ENCODE results near the gene MACIR. TPM values are rescaled to one million over a fixed set of nuclear protein-coding genes. Genes with fewer than 3 reads are reported as not detected.

The MACIR gene
- polyA plus RNA-seq, 1 donor, result 13.6 TPM

DNA sequence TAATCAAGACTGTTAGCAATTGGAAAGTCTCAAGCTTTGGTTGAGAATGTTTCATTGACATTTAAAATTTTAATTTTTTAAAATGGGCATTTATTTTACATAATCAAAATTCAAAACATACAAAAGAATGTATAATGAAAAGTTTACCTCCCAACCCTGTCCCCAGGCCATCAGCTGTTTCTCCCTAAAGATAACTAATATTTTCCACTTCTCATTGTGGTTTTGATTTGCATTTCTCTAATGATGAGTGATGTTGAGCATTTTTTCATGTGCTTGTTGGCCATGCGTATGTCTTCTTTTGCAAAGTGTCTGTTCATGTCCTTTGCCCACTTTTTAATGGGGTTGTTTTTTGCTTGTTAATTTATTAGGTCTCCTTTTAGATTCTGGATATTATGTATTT is 11.4 kb upstream of the MACIR start:
- no peak for DNase-seq

DNA sequence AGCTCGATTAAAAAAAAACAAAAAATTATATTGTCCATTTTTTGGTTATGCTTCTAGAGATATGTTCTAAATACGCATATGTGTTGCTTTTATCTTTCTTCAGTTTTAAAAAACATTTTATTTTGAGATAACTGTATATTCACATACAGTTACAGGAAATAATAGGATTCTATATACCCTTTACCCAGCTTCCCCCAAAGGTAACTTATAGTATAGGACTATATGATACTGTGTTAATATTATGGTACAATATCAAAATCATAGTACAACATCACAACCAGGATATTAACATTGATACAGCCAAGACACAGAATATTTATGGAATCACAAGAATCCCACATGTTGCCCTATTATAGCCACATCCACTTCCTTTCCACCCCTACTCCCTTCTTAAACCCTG is 9.5 kb upstream of the MACIR start:
- no peak for DNase-seq

DNA sequence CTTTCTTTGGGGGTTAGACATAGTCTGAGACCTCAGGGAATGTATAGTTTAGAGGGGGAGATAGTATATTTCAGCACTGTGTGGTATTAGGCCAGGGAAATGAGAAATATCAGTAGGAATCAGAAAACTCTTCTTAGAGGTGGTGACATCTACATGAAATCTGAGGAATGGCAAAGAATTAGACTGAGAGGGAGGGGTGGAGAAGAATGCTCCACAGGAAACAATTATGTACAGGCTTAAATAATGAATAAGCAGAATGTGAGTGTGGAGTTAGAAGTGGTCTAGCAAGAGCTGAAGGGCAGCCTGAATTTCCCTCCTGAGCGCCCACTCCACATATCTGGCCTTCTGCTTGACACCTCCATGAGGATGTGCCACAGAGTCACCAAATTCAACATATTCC is 3.6 kb upstream of the MACIR start:
- DNase-seq, result no peak

GRCh38 chr5:103255691-103256090 is 2.9 kb upstream of the MACIR start:
- no peak for DNase-seq

GRCh38 chr5:103256178-103256577 is 2.4 kb upstream of the MACIR start:
- DNase-seq, result no peak

DNA sequence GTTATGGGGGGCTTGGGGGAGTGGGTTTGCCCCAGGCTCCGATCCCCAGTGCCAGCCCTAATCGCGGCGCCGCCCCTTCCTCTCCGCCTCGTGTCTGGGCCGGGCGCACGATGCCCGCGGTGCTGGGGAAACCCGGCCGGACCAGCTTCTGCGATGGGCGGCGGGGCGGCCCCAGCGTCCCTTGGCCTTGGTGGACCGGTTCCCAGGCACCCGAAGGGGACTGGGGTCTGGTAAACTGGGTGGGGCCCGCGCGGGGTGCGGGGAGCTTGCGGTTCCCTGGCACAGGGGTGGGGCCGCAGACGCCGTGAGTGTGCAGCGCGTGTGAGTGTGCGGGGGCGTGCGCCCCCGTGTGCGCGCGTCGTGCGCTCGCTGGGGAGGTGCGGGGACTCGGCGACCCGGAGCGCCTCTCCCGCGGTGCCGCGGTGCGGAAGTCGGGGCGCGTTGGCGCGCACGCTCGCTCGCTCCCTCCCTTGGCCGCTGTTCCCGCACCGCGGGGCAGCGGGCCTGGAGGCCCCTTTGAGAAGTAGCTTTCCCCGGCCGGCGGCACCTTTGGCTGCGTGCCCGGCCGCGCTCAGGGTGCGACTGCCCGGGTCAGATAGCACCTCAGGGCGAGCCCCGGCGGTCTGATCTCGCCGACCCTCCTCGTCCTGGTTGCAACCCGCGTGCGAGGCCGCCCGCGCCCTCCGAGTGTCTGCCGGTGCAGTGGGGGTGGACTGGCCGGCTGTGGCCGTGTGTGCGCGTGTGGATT is 568 bp downstream of the MACIR start:
- peak; percentile 54 for DNase-seq

DNA sequence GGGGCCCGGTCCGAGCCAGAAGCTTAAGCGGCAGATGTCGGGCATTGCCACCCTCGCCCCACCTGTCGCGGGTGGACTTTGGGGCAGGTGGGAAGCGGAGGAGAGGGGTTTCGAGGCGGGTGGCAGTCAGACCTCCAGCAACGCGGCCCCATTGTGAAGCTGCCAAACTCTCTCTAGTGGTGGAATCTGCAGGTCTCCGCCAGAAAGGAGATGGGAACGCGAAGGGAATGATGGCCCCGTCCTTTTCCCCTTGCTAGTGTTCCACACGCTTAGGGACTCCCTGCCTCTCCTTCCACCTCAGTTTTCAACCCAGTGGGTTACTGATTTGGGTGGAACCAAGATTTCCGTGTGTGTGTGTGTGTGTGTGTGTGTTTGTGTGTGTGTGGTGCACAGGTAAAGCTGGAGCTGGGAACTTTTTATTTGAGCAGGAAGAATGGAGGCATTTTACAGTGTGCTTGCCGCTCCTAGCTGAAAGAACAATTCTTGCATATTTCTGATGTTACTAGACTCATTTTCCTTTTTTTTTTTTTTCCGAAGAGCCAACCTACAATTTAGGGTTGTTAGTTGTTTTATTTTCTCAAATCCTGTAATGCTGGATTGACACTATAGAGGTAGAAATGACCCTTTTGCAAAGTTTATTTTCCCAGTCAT is 1.3 kb downstream of the MACIR start:
- peak; percentile 38 for DNase-seq

DNA sequence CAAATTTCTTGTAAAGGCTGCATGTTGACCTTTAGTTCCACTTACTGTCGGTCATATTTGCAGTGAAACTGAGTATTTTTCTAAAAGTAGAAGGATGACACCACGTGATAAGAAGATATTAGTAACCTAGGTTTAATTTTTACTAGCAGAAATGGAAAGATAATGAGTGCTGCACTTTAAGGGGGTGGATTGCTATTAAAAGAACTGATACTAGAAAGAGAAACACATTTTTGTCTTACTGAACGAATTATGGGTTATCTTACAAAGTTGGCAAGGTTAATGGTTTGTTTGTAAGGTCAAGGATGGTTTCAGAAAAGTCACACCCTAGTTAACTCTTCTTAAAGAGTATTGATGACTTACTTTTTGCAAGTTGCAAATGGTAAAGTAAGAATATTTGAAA is 2.4 kb downstream of the MACIR start:
- no peak for DNase-seq

GRCh38 chr5:103262422-103262871 is 3.9 kb downstream of the MACIR start:
- DNase-seq, result no peak

DNA sequence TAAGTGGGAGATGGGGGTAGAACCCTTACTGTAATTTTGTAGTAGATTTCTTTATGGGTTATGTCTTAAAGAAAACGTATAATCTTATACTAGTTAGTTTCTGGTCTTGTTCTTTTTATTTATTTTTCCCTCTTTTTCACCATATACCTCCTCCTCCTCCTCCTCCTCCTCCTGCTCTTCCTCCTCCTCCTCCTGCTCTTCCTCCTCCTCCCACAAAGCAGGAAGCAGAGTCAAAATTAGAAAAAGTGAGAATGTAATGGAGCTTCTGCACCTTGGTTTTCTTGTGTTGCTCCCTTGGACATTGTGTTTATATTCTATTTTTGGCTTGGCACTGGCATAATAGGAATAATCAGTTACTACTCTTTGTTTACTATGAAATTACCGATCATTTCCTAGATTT is 4.5 kb downstream of the MACIR start:
- no peak for DNase-seq

DNA sequence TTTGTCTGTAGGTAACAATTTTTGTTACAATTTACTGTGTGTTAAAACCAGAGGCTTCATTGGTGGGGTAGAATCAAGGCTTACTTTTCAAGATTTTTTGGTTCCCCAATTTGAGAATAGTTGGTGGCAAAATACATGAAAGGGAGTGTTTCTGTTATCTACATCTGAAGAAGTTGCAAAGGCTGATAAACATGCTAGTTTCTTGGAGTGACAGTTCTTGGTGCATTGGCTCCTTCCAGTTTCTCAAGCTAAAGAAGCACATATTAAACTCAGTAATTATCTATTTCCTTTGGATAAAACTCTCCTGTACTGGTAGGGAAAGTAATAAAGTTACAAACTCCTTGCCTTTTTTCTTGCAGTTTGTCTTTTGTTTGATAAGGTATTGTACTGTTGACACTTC is 5.9 kb downstream of the MACIR start:
- no peak for DNase-seq

DNA sequence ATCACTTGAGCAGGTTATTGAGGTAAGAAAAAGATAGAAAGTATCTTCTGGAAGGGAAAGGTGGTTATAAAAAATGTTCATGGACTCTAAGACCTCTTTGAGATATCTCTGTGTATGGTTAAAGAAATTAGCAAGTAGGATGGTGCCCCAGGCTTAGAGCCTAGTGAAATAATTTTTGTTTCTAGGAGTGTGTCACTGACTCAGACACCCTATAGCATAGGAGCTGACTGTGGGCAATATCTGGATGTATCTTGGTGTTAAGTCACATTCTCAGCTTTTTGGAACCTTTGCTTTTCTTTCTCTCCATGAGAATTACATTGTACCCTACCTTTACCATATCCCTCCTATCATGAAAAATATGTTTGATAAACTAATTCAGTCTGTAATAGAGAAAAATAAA is 12.0 kb downstream of the MACIR start:
- DNase-seq, result no peak

DNA sequence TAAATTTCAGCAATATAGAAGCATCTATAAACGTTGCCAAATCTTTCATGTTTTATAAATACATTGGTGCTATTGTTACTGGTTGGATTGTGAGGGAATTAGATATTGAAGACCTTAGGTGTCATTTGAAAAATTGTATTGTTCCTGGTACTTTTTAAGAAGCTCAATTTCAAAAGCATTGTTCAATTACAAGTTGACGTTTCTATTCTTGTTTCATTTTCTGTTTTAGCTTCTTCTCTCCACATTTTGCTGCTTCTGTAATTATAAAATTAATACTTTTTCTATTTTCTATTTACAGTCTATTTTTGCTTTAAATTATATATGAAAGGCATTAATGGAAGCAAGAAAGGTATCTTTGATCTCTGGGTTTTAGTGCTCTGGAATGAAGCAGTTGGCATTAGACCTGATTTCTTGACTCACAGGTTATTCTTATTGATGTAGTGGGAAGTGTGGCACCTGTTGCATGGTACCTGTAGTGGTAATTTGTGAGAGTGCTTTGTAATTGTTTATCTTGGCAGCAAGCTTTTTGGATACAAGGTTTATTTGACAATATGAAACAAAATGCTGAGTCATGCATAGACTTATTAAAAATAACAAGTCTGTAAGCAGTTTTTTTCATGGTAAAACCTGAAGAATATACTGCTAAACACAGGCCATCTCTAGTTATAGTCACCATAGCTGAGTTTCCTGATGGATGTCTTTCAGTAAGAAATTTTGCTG is 13.2 kb downstream of the MACIR start:
- DNase-seq, result no peak

GRCh38 chr5:103272377-103272776 is 13.8 kb downstream of the MACIR start:
- no peak for DNase-seq

GRCh38 chr5:103273952-103274351 is 15.4 kb downstream of the MACIR start:
- DNase-seq, result no peak

- no peak for DNase-seq
Measured at GRCh38 chr5:103275851-103276250, 17.3 kb downstream of the MACIR start.

DNA sequence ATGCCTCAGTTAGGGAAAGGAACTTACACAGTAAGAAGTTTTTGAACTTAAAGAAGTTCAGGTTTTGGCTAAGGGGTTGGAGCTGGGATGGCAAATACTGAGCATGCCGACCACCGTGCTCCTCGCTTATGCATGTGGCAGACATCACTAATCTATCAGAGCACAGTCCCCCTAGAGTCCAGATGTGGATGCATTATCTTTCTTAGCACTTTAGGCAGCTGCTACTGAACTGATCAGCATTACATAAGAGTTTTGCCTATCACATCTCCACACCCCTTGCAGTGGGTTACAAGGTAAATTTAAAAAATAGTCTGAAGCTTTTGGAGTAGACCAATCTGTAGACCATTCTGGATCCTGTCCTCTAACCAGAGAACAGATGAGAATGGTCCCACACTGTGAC is 22.4 kb downstream of the MACIR start:
- DNase-seq, result no peak

GRCh38 chr5:103283120-103283519 is 24.6 kb downstream of the MACIR start:
- no peak for DNase-seq

GRCh38 chr5:103283869-103284268 is 25.3 kb downstream of the MACIR start:
- DNase-seq, result no peak

DNA sequence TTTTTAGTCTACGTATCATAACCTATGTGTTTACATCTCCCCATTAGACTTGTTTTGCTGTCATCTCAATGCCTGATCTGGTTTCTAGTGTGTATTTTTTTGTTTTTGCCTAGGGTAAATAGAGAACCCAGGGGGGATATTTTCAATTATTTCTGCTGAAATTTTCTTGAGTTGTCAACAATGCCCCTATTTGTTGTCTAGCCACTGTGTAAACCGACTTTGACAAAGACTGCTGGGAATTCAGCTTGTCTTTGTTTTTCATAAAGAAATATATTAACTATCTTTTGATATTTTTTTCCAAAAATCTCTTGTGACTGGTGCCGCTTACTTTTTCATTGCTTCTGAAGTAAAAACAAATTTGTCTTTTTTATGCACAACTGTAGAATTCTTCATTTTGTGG is 28.1 kb downstream of the MACIR start:
- DNase-seq, result no peak

DNA sequence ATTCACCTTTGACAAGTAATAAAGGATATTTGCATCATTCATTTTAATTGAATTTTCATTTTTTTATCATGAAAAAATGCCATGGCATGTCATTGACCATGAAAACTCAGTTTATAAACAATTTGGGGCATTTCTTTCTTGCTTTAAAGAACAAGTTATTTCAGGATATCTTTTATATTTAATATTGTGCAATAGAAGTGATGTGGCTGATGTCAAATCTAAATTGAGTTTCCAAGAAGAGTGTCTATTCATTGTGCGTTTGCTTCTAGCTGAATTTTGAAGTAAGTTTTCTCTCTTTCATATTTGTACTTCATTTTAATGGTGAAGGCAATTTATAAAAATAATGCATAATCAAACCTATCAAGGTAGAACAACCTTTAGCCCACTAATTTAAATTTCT is 30.5 kb downstream of the MACIR start:
- DNase-seq, result no peak

GRCh38 chr5:103290846-103291245 is 32.3 kb downstream of the MACIR start:
- no peak for DNase-seq

DNA sequence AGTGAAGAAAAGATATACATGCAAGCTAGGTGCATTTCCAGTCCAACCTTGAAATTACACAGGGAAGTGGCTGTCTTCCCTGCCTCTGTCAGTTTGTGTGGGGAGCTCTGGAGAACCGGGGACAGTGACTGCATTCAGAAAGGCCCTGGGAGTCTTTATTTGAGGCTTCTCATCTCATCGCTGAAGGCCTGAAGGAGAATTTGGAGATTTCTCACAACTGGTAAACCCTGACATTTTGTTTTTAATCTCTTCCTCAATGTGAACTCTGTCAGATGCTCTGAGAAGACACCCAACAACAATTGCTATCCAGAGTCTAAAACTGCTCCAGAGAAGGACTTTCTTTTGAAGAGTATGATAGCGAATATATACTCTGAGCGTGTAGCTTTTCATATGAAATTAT is 33.0 kb downstream of the MACIR start:
- DNase-seq, result no peak

DNA sequence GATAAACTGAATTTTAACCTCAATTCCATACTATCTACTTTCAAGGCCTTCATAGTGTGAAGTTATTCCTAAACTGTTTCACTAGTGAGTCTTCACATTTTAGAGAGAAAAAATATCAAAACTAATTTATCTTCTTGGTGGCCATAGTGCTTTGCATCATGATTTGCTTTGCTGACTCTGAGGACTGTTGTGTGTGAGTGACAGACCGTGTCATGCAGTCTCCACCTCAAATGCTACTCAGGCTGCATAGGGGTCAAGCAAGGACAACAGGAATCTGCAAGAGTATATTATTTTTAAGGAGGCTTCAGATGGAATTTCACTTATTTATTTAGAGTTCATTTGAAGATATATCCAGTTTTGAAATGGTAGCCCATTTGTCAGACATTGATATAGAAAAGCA is 34.5 kb downstream of the MACIR start:
- DNase-seq, result no peak

All from hindlimb muscle (tissue), 1 donor.